Panc1 (cell line): Measurements from ENCODE around the gene MCTP1. TPM values are rescaled to one million over a fixed set of nuclear protein-coding genes. Genes with fewer than 3 reads are reported as not detected.

Experiments used
- ATAC-seq: fragments of 200-7000 bp; cut with Tn5 transposase; 2 replicates; pipeline ENCODE4 v1.9.1; 2020; ENCODE audit warnings: mild to moderate bottlenecking, moderate library complexity
- BruUV-seq: library from RNA; stranded (reverse); fragments of 400-500 nt; replicated peaks from 2 replicates; lab custom pipeline; 2021; lab: Mats Ljungman, UMichigan
- CTCF ChIA-PET: fragments of 300-600 bp; sonication (Branson Sonifier 250); formaldehyde crosslinking; loops from one replicate; lab custom pipeline; 2022; ENCODE audit warnings: antibody characterized with exemption; lab: Charles Lee
- POLR2A ChIA-PET: fragments of 300-600 bp; sonication (Branson Sonifier 250); formaldehyde crosslinking; loops from one replicate; lab custom pipeline; 2022; ENCODE audit warnings: antibody characterized with exemption; lab: Charles Lee
- DNase-seq: peaks from one replicate; pipeline ENCODE4 v3.0.0-alpha.2; 2010; ENCODE audit warnings: low read depth, low spot score
- H3K27ac ChIP-seq: 2 replicates; pipeline ENCODE4 v1.5.1; 2011; ENCODE audit warnings: mild to moderate bottlenecking, low read length, inconsistent platforms
- H3K27me3 ChIP-seq: fragments of 200-500 bp; sonication (Bioruptor generic); 2 replicates; pipeline ENCODE4 v1.6.0; 2014; ENCODE audit warnings: low read length, inconsistent platforms; ENCODE audit not compliant: control insufficient read depth, insufficient read depth
- H3K36me3 ChIP-seq: fragments of 200-500 bp; sonication (Bioruptor generic); 2 replicates; pipeline ENCODE4 v1.5.1; 2014; ENCODE audit warnings: inconsistent platforms, mild to moderate bottlenecking, low read length, moderate library complexity; ENCODE audit not compliant: control insufficient read depth, insufficient read depth
- H3K4me1 ChIP-seq: 2 replicates; pipeline ENCODE4 v1.5.1; 2011; ENCODE audit warnings: inconsistent platforms, mild to moderate bottlenecking, low read length, moderate library complexity; ENCODE audit not compliant: control insufficient read depth, insufficient read depth
- H3K4me3 ChIP-seq, 2 experiments: 2 replicates each; pipeline ENCODE4 v1.5.1; 2011 to 2012; ENCODE audit warnings: low read depth in 2 of 2, low read length in 2 of 2, mild to moderate bottlenecking in 2 of 2, inconsistent platforms in 1 of 2, moderate library complexity in 1 of 2
- H3K9me3 ChIP-seq: fragments of 200-500 bp; sonication (Bioruptor generic); 2 replicates; pipeline ENCODE4 v1.5.1; 2014; ENCODE audit warnings: low read depth, mild to moderate bottlenecking, inconsistent platforms, low read length, moderate library complexity; ENCODE audit not compliant: control insufficient read depth, insufficient read depth
- CTCF ChIP-seq: fragments of 450-650 bp; IDR thresholded peaks from 2 replicates; pipeline ENCODE4 v1.5.1; 2017; ENCODE audit warnings: mild to moderate bottlenecking
- POLR2AphosphoS5 ChIP-seq: IDR thresholded peaks from 2 replicates; pipeline ENCODE4 v1.6.1; 2012; ENCODE audit warnings: mild to moderate bottlenecking, low read depth, low read length, moderate library complexity
- REST ChIP-seq, 2 experiments: IDR thresholded peaks; 2 replicates each; pipeline ENCODE4 v1.6.1; 2011 to 2012; ENCODE audit warnings: low read depth in 2 of 2, control low read depth in 1 of 2, low read length in 1 of 2, mild to moderate bottlenecking in 1 of 2, moderate library complexity in 1 of 2; ENCODE audit not compliant: insufficient read depth in 1 of 2
- SIN3A ChIP-seq: IDR thresholded peaks from 2 replicates; pipeline ENCODE4 v1.6.1; 2012; ENCODE audit warnings: low read depth, mild to moderate bottlenecking, low read length, moderate library complexity, borderline replicate concordance; ENCODE audit not compliant: insufficient read depth
- TCF7L2 ChIP-seq: IDR thresholded peaks from 2 replicates; pipeline ENCODE4 v1.6.1; 2011; ENCODE audit warnings: mild to moderate bottlenecking, low read depth, low read length, inconsistent platforms
- in situ Hi-C: cut with HindIII; loops from 2 replicates; pipeline ENCODE4 v1.10.0; 2016; ENCODE audit warnings: low sequenced_read_pairs, low pct_unique_long_range_greater_than_20kb
- intact Hi-C: fragments of 100-400 bp; cut with micrococcal nuclease; formaldehyde crosslinking; loops from one replicate; pipeline ENCODE4 v1.10.0; 2022; ENCODE audit not compliant: unreplicated experiment
- total RNA-seq: library from RNA; stranded (reverse); gene quantifications from one replicate; pipeline ENCODE4 v1.2.1, GENCODE V29; 2021; ENCODE audit not compliant: unreplicated experiment

MCTP1 gene
- total RNA-seq, 1 experiment from 2014 or later, result 39.8 TPM

GRCh38 chr5:95178046-95178651 is 106.7 kb downstream of the MCTP1 start:
- Histone ChIP-seq H3K4me1 (no peaks in the 10 kb centered on the region), H3K27me3 (peaks cover 2% of the 10 kb centered on the region; the same call in 1 of the 2 replicates), H3K9me3 (no peaks in the 10 kb centered on the region), H3K36me3 (no peaks in the 10 kb centered on the region), H3K4me3 (no peak overlapping the region), H3K27ac (no peak overlapping the region)
- ATAC-seq (no peak), DNase-seq (no peak)
- intact Hi-C loops (no loop called here), in situ Hi-C loops (no loop called here)
- POLR2A ChIA-PET, result no interaction called here
- TF ChIP-seq SIN3A (no peak), CTCF (no peak; the same call in 1 of the 2 replicates), TCF7L2 (no peak), REST (IDR thresholded peaks at IDR 0.05; ENCODE audit: insufficient read depth in 1 of 2, low read depth in 2 of 2, low read length in 1 of 2) (no peak), POLR2AphosphoS5 (no peak)
- BruUV-seq, result no TSS peak
- CTCF ChIA-PET, result no interaction called here

- ChIA-PET CTCF (no interaction called here), POLR2A (no interaction called here)
- Histone ChIP-seq H3K27ac (no peak overlapping the region), H3K4me3 (no peak overlapping the region), H3K9me3 (no peaks in the 10 kb centered on the region), H3K36me3 (no peaks in the 10 kb centered on the region), H3K4me1 (no peaks in the 10 kb centered on the region), H3K27me3 (peaks cover 2% of the 10 kb centered on the region; the same call in 1 of the 2 replicates)
- DNase-seq (no peak), ATAC-seq (no peak)
- TF ChIP-seq TCF7L2 (no peak), CTCF (no peak), REST (IDR thresholded peaks at IDR 0.05; ENCODE audit: insufficient read depth in 1 of 2, low read depth in 2 of 2, low read length in 1 of 2) (no peak), POLR2AphosphoS5 (no peak), SIN3A (no peak)
- intact Hi-C loops, result no loop called here
- BruUV-seq, result no TSS peak
- in situ Hi-C loops, result no loop called here
These were observed 107.4 kb downstream of the MCTP1 start for GRCh38 chr5:95177456-95177855.
